GM06990 (cell line): ENCODE measurements around the gene CCNJL.

ENCODE experiments used
- DNase-seq: peaks from one replicate; pipeline ENCODE4 v3.0.0-alpha.2; 2011; ENCODE audit not compliant: insufficient read length; ENCODE audit errors: extremely low read depth
- H3K27me3 ChIP-seq: replicated peaks from 2 replicates; pipeline ENCODE4 v1.6.0; 2011; ENCODE audit warnings: low read length; ENCODE audit not compliant: control insufficient read depth, insufficient read depth
- H3K36me3 ChIP-seq: 2 replicates; pipeline ENCODE4 v1.5.1; 2011; ENCODE audit warnings: low read length; ENCODE audit not compliant: control insufficient read depth, insufficient read depth
- H3K4me3 ChIP-seq: replicated peaks from 2 replicates; pipeline ENCODE4 v1.5.1; 2011; ENCODE audit warnings: low read depth, mild to moderate bottlenecking, control low read depth, low read length
- CTCF ChIP-seq: IDR thresholded peaks from 2 replicates; pipeline ENCODE4 v1.5.1; 2011; ENCODE audit warnings: low read length, control low read depth, mild to moderate bottlenecking, inconsistent platforms; ENCODE audit not compliant: insufficient read depth, poor library complexity, severe bottlenecking

The CCNJL gene

GRCh38 chr5:160306696-160307095, 5.7 kb downstream of the CCNJL start:
- Histone ChIP-seq H3K4me3 (no peak overlapping the region), H3K27me3 (peaks cover 4% of the 10 kb centered on the region), H3K36me3 (no peaks in the 10 kb centered on the region)
- no peak for TF ChIP-seq CTCF
- DNase-seq: no peak

- no peak for DNase-seq
- Histone ChIP-seq H3K36me3 (no peaks in the 10 kb centered on the region), H3K4me3 (no peak overlapping the region), H3K27me3 (no peaks in the 10 kb centered on the region; the same call in none of the 2 replicates)
- TF ChIP-seq CTCF: no peak
Observed at GRCh38 chr5:160305319-160305718, 7.0 kb downstream of the CCNJL start.

GRCh38 chr5:160303690-160304089, 8.7 kb downstream of the CCNJL start:
- no peak for TF ChIP-seq CTCF
- DNase-seq: no peak
- no peak overlapping the region for H3K4me3 ChIP-seq
- no peaks in the 10 kb centered on the region for H3K36me3 ChIP-seq
- H3K27me3 ChIP-seq: no peaks in the 10 kb centered on the region; the same call in none of the 2 replicates

- Histone ChIP-seq H3K27me3 (no peaks in the 10 kb centered on the region; the same call in 1 of the 2 replicates), H3K4me3 (no peak overlapping the region), H3K36me3 (no peaks in the 10 kb centered on the region)
- DNase-seq: no peak
- no peak for TF ChIP-seq CTCF
Observed at GRCh38 chr5:160298189-160298588, 14.2 kb downstream of the CCNJL start.

GRCh38 chr5:160297776-160298175, 14.6 kb downstream of the CCNJL start:
- Histone ChIP-seq H3K36me3 (no peaks in the 10 kb centered on the region), H3K27me3 (no peaks in the 10 kb centered on the region; the same call in 1 of the 2 replicates), H3K4me3 (no peak overlapping the region)
- DNase-seq: no peak
- TF ChIP-seq CTCF: no peak

- Histone ChIP-seq H3K4me3 (no peak overlapping the region), H3K27me3 (no peaks in the 10 kb centered on the region; the same call in 1 of the 2 replicates), H3K36me3 (no peaks in the 10 kb centered on the region)
- DNase-seq: no peak
- no peak for TF ChIP-seq CTCF
Observed at GRCh38 chr5:160297004-160297403, 15.4 kb downstream of the CCNJL start.
